HCT116 (cell line): ENCODE measurements around the gene NBAS.

Experiments used
- CBX3 ChIP-seq: IDR thresholded peaks from 2 replicates; pipeline ENCODE4 v1.6.1; 2012; ENCODE audit warnings: low read depth
- CEBPB ChIP-seq: IDR thresholded peaks from 2 replicates; pipeline ENCODE4 v1.6.1; 2012; ENCODE audit warnings: low read depth
- EGR1 ChIP-seq: IDR thresholded peaks from 2 replicates; pipeline ENCODE4 v1.6.1; 2012; ENCODE audit warnings: low read depth
- ELF1 ChIP-seq: IDR thresholded peaks from 2 replicates; pipeline ENCODE4 v1.6.1; 2012; ENCODE audit warnings: low read depth, borderline replicate concordance
- EZH2 ChIP-seq: fragments of 200-600 bp; sonication (generic); IDR thresholded peaks from 2 replicates; pipeline ENCODE4 v1.6.1; 2017; ENCODE audit warnings: antibody characterized with exemption, mixed run types
- EZH2phosphoT487 ChIP-seq: fragments of 200-600 bp; IDR thresholded peaks from 2 replicates; pipeline ENCODE4 v1.6.1; 2018; ENCODE audit warnings: antibody characterized with exemption, borderline replicate concordance
- POLR2A ChIP-seq: IDR thresholded peaks from 2 replicates; pipeline ENCODE4 v1.7.0; 2011; ENCODE audit warnings: borderline replicate concordance; ENCODE audit not compliant: insufficient read depth, insufficient read length; ENCODE audit errors: extremely low read depth
- POLR2AphosphoS5 ChIP-seq: IDR thresholded peaks from 2 replicates; pipeline ENCODE4 v1.6.1; 2011; ENCODE audit warnings: mild to moderate bottlenecking, low read depth, low read length, moderate library complexity
- YY1 ChIP-seq: IDR thresholded peaks from 2 replicates; pipeline ENCODE4 v1.6.1; 2011; ENCODE audit warnings: low read length, low read depth, moderate library complexity, mild to moderate bottlenecking; ENCODE audit not compliant: insufficient replicate concordance; ENCODE audit errors: extremely low read depth
- ZNF274 ChIP-seq: fragments of 200-500 bp; sonication (Bioruptor generic); IDR thresholded peaks from 2 replicates; pipeline ENCODE4 v1.6.1; 2014; ENCODE audit warnings: mild to moderate bottlenecking, low read depth, low read length, inconsistent platforms
- TF ChIP-seq, protein P1 (sequence below), 3 experiments: fragments of 200-600 bp in 1 of 3; sonication (generic) in 1 of 3; IDR thresholded peaks in 2 of 3; conservative IDR thresholded peaks in 1 of 3; 2 replicates each; pipeline ENCODE4 v1.5.1; 2012 to 2017; ENCODE audit warnings: low read depth in 2 of 3, low read length in 2 of 3, antibody characterized with exemption in 1 of 3, borderline replicate concordance in 1 of 3, control low read depth in 1 of 3, mild to moderate bottlenecking in 1 of 3, mixed read lengths in 1 of 3, mixed run types in 1 of 3, moderate library complexity in 1 of 3; ENCODE audit not compliant: insufficient read depth in 1 of 3
- TF ChIP-seq, protein P2 (sequence below): IDR thresholded peaks from 2 replicates; pipeline ENCODE4 v1.6.1; 2012

DNA sequence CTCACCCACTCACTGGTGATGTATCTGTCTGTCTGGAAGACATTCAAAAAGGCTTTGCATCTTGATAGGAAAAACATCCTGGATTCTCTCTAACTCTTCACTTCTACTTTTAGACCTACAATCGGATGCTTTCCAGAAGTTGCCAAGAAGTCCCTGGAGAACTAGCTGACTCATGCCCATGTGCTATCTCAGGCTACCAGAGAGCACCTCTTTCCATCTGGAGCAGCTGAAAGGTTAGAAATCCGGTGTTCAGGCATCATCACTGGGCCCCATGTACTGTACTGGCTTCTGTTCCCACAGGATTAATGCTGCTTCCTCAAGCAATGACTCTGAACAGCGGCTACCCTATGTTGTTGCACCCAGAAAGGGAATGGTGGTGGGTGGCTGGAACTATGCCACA, 259.0 kb downstream of the NBAS start:
- TF ChIP-seq CBX3 (no peak), YY1 (no peak), ELF1 (no peak), POLR2A (no peak), EZH2phosphoT487 (no peak), POLR2AphosphoS5 (no peak), CEBPB (no peak), EZH2 (no peak), EGR1 (no peak), ZNF274 (no peak)
- TF ChIP-seq, protein P1, sequence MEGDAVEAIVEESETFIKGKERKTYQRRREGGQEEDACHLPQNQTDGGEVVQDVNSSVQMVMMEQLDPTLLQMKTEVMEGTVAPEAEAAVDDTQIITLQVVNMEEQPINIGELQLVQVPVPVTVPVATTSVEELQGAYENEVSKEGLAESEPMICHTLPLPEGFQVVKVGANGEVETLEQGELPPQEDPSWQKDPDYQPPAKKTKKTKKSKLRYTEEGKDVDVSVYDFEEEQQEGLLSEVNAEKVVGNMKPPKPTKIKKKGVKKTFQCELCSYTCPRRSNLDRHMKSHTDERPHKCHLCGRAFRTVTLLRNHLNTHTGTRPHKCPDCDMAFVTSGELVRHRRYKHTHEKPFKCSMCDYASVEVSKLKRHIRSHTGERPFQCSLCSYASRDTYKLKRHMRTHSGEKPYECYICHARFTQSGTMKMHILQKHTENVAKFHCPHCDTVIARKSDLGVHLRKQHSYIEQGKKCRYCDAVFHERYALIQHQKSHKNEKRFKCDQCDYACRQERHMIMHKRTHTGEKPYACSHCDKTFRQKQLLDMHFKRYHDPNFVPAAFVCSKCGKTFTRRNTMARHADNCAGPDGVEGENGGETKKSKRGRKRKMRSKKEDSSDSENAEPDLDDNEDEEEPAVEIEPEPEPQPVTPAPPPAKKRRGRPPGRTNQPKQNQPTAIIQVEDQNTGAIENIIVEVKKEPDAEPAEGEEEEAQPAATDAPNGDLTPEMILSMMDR (IDR thresholded peaks at IDR 0.05 in 2 of 3, conservative IDR thresholded peaks at IDR 0.05 in 1 of 3; ENCODE audit: borderline replicate concordance in 1 of 3, insufficient read depth in 1 of 3, low read depth in 2 of 3, low read length in 2 of 3): no peak
- TF ChIP-seq, protein P2, sequence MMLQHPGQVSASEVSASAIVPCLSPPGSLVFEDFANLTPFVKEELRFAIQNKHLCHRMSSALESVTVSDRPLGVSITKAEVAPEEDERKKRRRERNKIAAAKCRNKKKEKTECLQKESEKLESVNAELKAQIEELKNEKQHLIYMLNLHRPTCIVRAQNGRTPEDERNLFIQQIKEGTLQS: no peak
